Measurements from ENCODE around the gene SLC18A2. TPM values are rescaled to one million over a fixed set of nuclear protein-coding genes. Genes with fewer than 3 reads are reported as not detected.

SLC18A2 gene
- total RNA-seq, 4 donors from 2014 or later, result 0.27 to 0.75 (median 0.64) TPM; not detected in 1

DNA sequence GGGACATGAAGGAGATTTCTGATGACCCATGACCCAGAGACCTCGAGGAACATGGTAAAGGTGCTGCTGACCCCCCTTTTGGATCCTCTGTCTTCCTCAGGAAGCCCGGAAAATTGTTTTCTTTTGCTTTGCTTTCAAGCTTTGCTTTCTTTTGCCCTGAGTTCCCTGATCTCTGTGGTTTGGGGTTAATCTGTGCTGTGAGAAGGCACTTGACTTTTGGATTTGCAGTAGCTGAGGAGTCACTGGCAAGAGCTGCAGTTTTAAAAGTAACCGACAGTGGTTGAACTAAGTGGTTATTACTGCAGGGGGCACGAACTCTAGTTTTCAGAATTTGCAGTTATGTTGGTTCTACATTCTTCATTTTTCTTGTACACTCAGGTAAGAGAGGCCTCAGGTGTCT lies 81.3 kb downstream of the SLC18A2 start:
- no peak overlapping the region for H3K4me3 ChIP-seq
- no peaks in the 10 kb centered on the region for H3K9me3 ChIP-seq
- no peak overlapping the region for H3K27ac ChIP-seq
- no peaks in the 10 kb centered on the region for H3K36me3 ChIP-seq
- no peaks in the 10 kb centered on the region for H3K27me3 ChIP-seq
- intact Hi-C loops (cut with DNase I; ENCODE audit: low total_unique reads), result no loop called here
- DNase-seq, result no peak
- no peaks in the 10 kb centered on the region for H3K4me1 ChIP-seq
- 56 to 64% methylated on average over 4 of the region's 4 CpGs for WGBS, 2 donors (ENCODE audit: low coverage in 1 of 2)
- in situ Hi-C loops (cut with MboI; ENCODE audit: low pct_ligation_motif_present in 1 of 4, low pct_unique_long_range_greater_than_20kb in 1 of 4, low sequenced_read_pairs in 3 of 4), result no loop called here
- no peak for TF ChIP-seq POLR2AphosphoS5 (IDR thresholded peaks at IDR 0.05)
- no peak for TF ChIP-seq POLR2A (IDR thresholded peaks at IDR 0.05)
- TF ChIP-seq EP300 (IDR thresholded peaks at IDR 0.05; ENCODE audit: low read depth), result no peak
- TF ChIP-seq CTCF (IDR thresholded peaks at IDR 0.05), result no peak

GRCh38 chr10:117324367-117324766 lies 83.5 kb downstream of the SLC18A2 start:
- intact Hi-C loops (cut with DNase I; ENCODE audit: low total_unique reads) (no loop called here), in situ Hi-C loops (cut with MboI; ENCODE audit: low pct_ligation_motif_present in 1 of 4, low pct_unique_long_range_greater_than_20kb in 1 of 4, low sequenced_read_pairs in 3 of 4) (no loop called here)
- Histone ChIP-seq H3K9me3 (no peaks in the 10 kb centered on the region), H3K27me3 (no peaks in the 10 kb centered on the region), H3K36me3 (no peaks in the 10 kb centered on the region), H3K4me1 (no peaks in the 10 kb centered on the region), H3K27ac (no peak overlapping the region), H3K4me3 (no peak overlapping the region)
- 97 to 99% methylated on average over 2 of the region's 2 CpGs for WGBS, 2 donors (ENCODE audit: low coverage in 1 of 2)
- TF ChIP-seq POLR2A (IDR thresholded peaks at IDR 0.05), result no peak
- TF ChIP-seq POLR2AphosphoS5 (IDR thresholded peaks at IDR 0.05), result no peak
- TF ChIP-seq EP300 (IDR thresholded peaks at IDR 0.05; ENCODE audit: low read depth), result no peak
- TF ChIP-seq CTCF (IDR thresholded peaks at IDR 0.05), result no peak
- no peak for DNase-seq

DNA sequence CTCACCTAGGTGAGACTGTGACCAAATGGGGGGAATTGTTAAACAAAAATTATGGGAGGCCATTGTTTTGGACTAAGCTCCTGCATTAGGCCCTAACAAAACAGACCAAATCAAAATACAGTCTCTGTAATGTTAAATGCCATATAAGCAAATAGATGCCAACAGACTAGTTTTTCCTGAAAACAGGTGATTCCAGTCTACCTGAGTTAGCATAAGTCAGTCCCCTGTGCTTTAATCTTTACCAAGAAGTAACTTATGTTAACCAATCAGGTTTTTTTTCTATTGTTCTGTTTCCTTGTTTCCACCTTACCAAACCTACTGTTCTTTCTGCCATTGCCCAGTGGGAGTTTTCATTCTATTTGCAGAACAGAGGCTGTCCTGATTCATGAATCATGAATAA lies 86.3 kb downstream of the SLC18A2 start:
- Histone ChIP-seq H3K4me1 (peaks cover 0 to 4% (median 0%) of the 10 kb centered on the region in 4 donors), H3K9me3 (no peaks in the 10 kb centered on the region), H3K4me3 (no peak overlapping the region), H3K27me3 (no peaks in the 10 kb centered on the region), H3K27ac (no peak overlapping the region), H3K36me3 (peaks cover 0 to 3% (median 0%) of the 10 kb centered on the region in 4 donors)
- intact Hi-C loops (cut with DNase I; ENCODE audit: low total_unique reads), result no loop called here
- no peak for DNase-seq
- in situ Hi-C loops (cut with MboI; ENCODE audit: low pct_ligation_motif_present in 1 of 4, low pct_unique_long_range_greater_than_20kb in 1 of 4, low sequenced_read_pairs in 3 of 4), result no loop called here
- TF ChIP-seq EP300 (IDR thresholded peaks at IDR 0.05; ENCODE audit: low read depth), result no peak
- TF ChIP-seq CTCF (IDR thresholded peaks at IDR 0.05), result no peak
- TF ChIP-seq POLR2AphosphoS5 (IDR thresholded peaks at IDR 0.05), result no peak
- TF ChIP-seq POLR2A (IDR thresholded peaks at IDR 0.05), result no peak

Other genes with a start within 250 kb of the SLC18A2 start
- gene SHTN1, start 235.9 kb upstream of the SLC18A2 start, total RNA-seq, result 10 to 100 TPM; 16.8 to 45.8 (median 20.4) TPM
- gene VAX1, start 102.8 kb upstream of the SLC18A2 start, total RNA-seq, result not detected
- gene KCNK18, start 43.6 kb upstream of the SLC18A2 start, total RNA-seq, result not detected
- 10 to 100 TPM; 36.7 to 48.6 (median 40.9) TPM for gene PDZD8, start 134.3 kb downstream of the SLC18A2 start, total RNA-seq

Measured in transverse colon (tissue), 4 donors.